ENCODE results near the gene SLC26A9.
"Not testable (repeated sequence)": the region's sequence is repeated elsewhere in the genome, so short reads cannot be mapped to it uniquely, and the experiment has no call there.

The SLC26A9 gene

DNA sequence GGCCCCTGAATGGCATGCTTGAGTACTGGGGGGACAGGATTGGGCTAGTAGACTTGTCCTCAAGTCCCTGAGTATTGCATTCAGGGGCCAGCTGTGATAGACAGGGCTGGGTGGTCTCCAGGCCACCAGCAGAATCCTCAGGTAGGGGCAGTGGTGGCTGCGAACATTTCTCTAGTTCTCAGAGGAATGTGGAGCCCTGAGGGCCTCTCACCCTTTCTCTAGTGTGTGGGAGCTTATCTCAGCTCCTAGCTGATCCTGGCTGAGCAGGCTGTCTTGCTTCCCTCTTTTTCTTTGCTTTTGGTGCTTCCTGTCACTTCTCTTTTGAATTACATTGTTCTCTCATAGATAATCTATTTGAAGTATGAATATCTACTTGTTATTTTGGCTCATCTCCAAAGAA lies 63.3 kb downstream of the SLC26A9 start:
- Histone ChIP-seq H3K9me3 (ENCODE audit: control insufficient read depth, low read length) (no peaks in the 10 kb centered on the region), H3K36me3 (ENCODE audit: control insufficient read depth, insufficient read depth, low read length) (no peaks in the 10 kb centered on the region), H3K4me1 (ENCODE audit: control insufficient read depth, insufficient read depth, low read length) (no peaks in the 10 kb centered on the region), H3K4me3 (ENCODE audit: insufficient read depth, low read depth, low read length) (no peak overlapping the region), H3K27me3 (ENCODE audit: control insufficient read depth, insufficient read depth, low read length, poor library complexity, severe bottlenecking) (no peaks in the 10 kb centered on the region), H3K27ac (ENCODE audit: insufficient read depth, low read depth, low read length, poor library complexity, severe bottlenecking) (no peak overlapping the region)
- 85 to 88% methylated on average over 1 of the region's 1 CpG for WGBS, 2 experiments

DNA sequence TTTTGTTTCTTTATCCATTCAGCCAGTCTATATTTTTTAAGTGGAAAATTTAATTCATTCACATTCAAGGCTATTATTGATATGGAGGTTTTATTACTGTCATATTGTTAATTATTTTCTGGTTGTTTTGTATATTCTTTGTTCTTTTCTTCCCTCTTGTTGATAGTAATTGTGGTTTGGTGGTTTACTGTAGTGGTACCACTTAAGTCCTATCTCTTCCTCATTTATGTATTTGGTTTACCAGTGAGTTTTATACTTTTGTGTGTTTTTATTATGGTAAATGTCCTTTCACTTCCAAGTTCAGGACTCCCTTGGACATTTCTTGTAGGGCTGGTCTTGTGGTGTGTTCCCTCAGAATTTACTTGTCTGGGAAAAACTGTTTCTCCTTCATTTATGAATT lies 65.2 kb downstream of the SLC26A9 start:
- no peak overlapping the region for H3K27ac ChIP-seq (ENCODE audit: insufficient read depth, low read depth, low read length, poor library complexity, severe bottlenecking)
- H3K27me3 ChIP-seq (ENCODE audit: control insufficient read depth, insufficient read depth, low read length, poor library complexity, severe bottlenecking): no peaks in the 10 kb centered on the region
- no peaks in the 10 kb centered on the region for H3K4me1 ChIP-seq (ENCODE audit: control insufficient read depth, insufficient read depth, low read length)
- H3K4me3 ChIP-seq (ENCODE audit: insufficient read depth, low read depth, low read length): no peak overlapping the region
- H3K9me3 ChIP-seq (ENCODE audit: control insufficient read depth, low read length): no peaks in the 10 kb centered on the region
- H3K36me3 ChIP-seq (ENCODE audit: control insufficient read depth, insufficient read depth, low read length): no peaks in the 10 kb centered on the region

DNA sequence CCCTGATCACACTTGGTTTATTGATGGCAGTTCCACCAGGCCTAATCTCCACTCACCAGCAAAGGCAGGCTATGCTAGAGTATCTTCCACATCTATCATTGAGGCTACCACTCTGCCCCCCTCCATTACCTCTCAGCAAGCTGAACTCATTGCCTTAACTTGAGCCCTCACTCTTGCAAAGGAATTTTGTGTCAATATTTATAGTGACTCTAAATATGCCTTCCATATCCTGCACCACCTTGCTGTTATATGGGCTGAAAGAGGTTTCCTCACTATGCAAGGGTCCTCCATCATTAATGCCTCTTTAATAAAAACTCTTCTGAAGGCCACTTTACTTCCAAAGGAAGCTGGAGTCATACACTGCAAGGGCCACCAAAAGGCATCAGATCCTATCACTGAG lies 70.1 kb downstream of the SLC26A9 start:
- H3K4me3 ChIP-seq (ENCODE audit: insufficient read depth, low read depth, low read length); H3K27me3 ChIP-seq (ENCODE audit: control insufficient read depth, insufficient read depth, low read length, poor library complexity, severe bottlenecking); H3K4me1 ChIP-seq (ENCODE audit: control insufficient read depth, insufficient read depth, low read length); H3K9me3 ChIP-seq (ENCODE audit: control insufficient read depth, low read length); H3K27ac ChIP-seq (ENCODE audit: insufficient read depth, low read depth, low read length, poor library complexity, severe bottlenecking); H3K36me3 ChIP-seq (ENCODE audit: control insufficient read depth, insufficient read depth, low read length): not testable (repeated sequence)

DNA sequence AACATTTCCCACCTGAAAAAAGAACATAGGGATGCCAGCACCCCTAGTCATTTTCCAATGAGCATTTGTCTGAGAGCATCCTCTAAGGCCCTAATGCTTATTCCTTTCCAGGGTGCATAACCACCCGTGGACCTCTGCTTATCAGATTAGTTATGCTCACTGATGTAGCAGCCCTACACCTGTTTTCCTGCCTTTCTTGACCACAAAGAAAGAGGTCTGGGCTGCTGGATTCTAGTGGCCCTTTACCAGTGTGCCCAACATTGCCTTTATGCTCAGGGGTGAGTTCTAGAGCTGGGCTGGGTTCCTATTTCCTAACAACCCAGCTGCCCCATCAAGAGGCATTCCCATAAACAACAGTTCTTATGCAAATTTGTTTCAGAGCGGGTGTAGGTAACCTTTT lies 73.0 kb downstream of the SLC26A9 start:
- WGBS, 2 experiments: 74 to 88% methylated on average over 2 of the region's 2 CpGs

More for the DNA sequence above, 73.0 kb downstream of the SLC26A9 start:
- no peaks in the 10 kb centered on the region for H3K36me3 ChIP-seq (ENCODE audit: control insufficient read depth, insufficient read depth, low read length)
- no peak overlapping the region for H3K27ac ChIP-seq (ENCODE audit: insufficient read depth, low read depth, low read length, poor library complexity, severe bottlenecking)
- H3K27me3 ChIP-seq (ENCODE audit: control insufficient read depth, insufficient read depth, low read length, poor library complexity, severe bottlenecking): no peaks in the 10 kb centered on the region
- no peaks in the 10 kb centered on the region for H3K9me3 ChIP-seq (ENCODE audit: control insufficient read depth, low read length)
- H3K4me1 ChIP-seq (ENCODE audit: control insufficient read depth, insufficient read depth, low read length): no peaks in the 10 kb centered on the region
- H3K4me3 ChIP-seq (ENCODE audit: insufficient read depth, low read depth, low read length): no peak overlapping the region
